NCI-H345 treated with DMSO at 0.1 percent for 48 hours (cell line): ENCODE measurements around the gene INAFM1.

Experiments used
- DNase-seq: peaks from one replicate; lab custom pipeline; 2025; ENCODE audit not compliant: unreplicated experiment; lab: John Stamatoyannopoulos, UW

The INAFM1 gene

GRCh38 chr19:47309608-47310007 lies 34.9 kb downstream of the INAFM1 start, which contains the start of gene C5AR1:
Gene C5AR1, plus strand, starts transcription at chr19:47309861. Its CDS starts 35 bp downstream, at chr19:47309896.
- DNase-seq, result no peak

GRCh38 chr19:47310323-47310722 lies 35.6 kb downstream of the INAFM1 start:
- DNase-seq, result no peak

GRCh38 chr19:47310819-47311218 lies 36.1 kb downstream of the INAFM1 start:
- peak; percentile 19 for DNase-seq

- DNase-seq, result no peak
Observed at GRCh38 chr19:47312366-47313006, 37.8 kb downstream of the INAFM1 start.

GRCh38 chr19:47313754-47314295 lies 39.1 kb downstream of the INAFM1 start:
- DNase-seq, result no peak

GRCh38 chr19:47315125-47315821 lies 40.6 kb downstream of the INAFM1 start:
- no peak for DNase-seq

- no peak for DNase-seq
Observed at GRCh38 chr19:47316513-47316912, 41.8 kb downstream of the INAFM1 start.

GRCh38 chr19:47319923-47320871 lies 45.5 kb downstream of the INAFM1 start:
- no peak for DNase-seq

- no peak for DNase-seq
Observed at GRCh38 chr19:47321630-47322029, 46.9 kb downstream of the INAFM1 start.

- DNase-seq, result no peak
Observed at GRCh38 chr19:47322058-47322457, 47.4 kb downstream of the INAFM1 start.

- no peak for DNase-seq
Observed at GRCh38 chr19:47323409-47323808, 48.7 kb downstream of the INAFM1 start.

GRCh38 chr19:47323872-47324271 lies 49.2 kb downstream of the INAFM1 start:
- no peak for DNase-seq

GRCh38 chr19:47324502-47324901 lies 49.8 kb downstream of the INAFM1 start:
- DNase-seq, result no peak
